HG03521 (cell line): ENCODE results near the gene AGAP9.
"Not testable (repeated sequence)": the region's sequence is repeated elsewhere in the genome, so short reads cannot be mapped to it uniquely, and the experiment has no call there.

ENCODE experiments used
- ATAC-seq: cut with Tn5 transposase; IDR thresholded peaks from one replicate; pipeline ENCODE4 v1.9.1; 2021; ENCODE audit warnings: mild to moderate bottlenecking, moderate library complexity; ENCODE audit not compliant: unreplicated experiment

AGAP9 gene

GRCh38 chr10:47458466-47459154 is 64.8 kb downstream of the AGAP9 start:
- no peak for ATAC-seq

DNA sequence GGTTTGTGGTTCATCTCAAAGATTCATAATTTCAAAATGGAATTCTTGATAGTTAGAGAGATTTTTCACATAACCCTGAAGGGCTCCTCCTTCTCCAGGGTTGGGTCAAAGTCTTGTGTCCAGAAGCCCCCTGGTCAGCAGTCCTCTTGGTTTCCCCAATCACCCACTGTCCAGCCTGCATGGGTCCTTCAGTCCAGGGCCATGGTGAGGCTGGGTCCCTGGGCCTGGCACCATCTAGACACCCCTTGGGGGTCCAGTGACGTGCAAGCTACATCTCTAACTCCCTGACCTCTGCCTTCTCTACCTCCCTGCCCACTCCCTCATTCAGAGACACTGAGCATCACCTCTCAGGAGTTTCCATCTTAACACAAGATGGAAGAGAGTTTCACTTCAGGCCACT is 65.6 kb downstream of the AGAP9 start:
- ATAC-seq: no peak

- ATAC-seq: no peak
These were observed 66.0 kb downstream of the AGAP9 start for GRCh38 chr10:47457528-47457820.

DNA sequence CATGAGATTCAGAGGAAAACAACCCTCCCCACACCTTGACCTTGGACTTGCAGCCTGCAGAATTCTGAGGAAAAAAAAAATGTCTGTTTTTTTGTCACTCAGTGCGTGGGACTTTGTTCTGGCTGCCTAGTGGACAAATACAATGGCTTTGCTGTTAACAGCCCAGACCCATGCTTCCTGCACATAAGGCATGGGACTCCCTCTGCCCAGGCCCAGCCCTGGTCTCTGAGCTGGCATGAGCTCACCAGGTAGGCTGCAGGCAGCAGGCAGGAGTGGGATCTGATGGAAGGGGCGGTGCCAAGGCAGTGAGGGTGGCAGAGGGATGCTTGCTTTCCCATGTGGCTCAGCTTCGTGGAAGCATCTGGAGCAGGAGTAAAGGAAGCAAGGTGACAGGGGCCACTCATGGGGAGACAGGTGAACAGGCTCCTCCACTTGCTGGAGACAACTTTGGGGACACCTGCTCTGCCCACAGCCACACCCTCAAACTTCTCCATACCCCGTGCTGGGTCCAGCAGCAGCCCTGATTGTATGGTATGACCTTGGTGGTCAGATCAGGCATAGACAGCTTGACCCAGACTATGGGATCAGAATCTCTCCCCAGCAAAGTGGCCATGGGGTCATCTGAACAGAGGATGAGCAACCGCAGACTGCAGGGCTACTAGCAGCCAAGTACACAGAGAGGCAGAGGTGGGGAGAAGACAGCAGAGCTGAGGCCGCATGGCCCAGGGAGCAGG is 66.5 kb downstream of the AGAP9 start:
- no peak for ATAC-seq

- ATAC-seq: no peak
These were observed 67.2 kb downstream of the AGAP9 start for GRCh38 chr10:47456079-47456785.

DNA sequence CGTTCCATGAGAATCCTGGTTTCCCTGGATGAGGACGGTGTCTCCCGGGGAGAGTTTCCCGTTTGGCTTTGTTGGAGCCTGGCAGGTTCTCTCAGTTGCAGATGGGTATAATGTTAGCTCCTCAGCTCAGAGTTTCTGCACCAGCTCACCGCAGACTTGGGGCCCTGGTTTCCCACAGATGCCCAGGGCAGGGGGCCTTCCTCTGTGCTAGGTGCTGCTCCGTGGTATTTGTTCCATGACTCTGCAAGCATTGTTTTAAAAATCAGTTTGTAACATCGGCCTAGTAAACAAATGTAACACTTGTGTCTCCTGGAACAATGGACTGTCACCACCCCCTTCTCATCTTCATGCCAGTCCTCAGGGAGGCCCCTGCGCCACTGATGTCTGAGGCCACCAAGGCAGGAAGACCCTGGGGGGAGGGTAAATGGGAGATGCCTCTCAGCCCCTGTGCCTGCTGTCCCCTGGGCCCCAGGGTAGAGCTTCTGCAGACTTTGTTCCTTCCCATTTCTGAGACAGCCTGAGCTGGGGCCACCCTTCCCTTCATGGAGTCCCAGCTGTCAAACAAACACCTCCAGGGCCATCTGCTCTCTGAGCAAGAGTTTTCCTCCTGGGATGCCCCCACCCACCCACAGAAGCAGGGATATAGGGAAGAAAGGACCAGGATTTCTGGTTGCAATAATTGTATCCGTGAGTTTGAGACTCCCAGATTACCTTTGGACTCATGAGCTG is 67.9 kb downstream of the AGAP9 start:
- not testable (repeated sequence) for ATAC-seq

GRCh38 chr10:47454780-47455058 is 68.7 kb downstream of the AGAP9 start:
- no peak for ATAC-seq

GRCh38 chr10:47454008-47454779 is 69.2 kb downstream of the AGAP9 start:
- no peak for ATAC-seq

DNA sequence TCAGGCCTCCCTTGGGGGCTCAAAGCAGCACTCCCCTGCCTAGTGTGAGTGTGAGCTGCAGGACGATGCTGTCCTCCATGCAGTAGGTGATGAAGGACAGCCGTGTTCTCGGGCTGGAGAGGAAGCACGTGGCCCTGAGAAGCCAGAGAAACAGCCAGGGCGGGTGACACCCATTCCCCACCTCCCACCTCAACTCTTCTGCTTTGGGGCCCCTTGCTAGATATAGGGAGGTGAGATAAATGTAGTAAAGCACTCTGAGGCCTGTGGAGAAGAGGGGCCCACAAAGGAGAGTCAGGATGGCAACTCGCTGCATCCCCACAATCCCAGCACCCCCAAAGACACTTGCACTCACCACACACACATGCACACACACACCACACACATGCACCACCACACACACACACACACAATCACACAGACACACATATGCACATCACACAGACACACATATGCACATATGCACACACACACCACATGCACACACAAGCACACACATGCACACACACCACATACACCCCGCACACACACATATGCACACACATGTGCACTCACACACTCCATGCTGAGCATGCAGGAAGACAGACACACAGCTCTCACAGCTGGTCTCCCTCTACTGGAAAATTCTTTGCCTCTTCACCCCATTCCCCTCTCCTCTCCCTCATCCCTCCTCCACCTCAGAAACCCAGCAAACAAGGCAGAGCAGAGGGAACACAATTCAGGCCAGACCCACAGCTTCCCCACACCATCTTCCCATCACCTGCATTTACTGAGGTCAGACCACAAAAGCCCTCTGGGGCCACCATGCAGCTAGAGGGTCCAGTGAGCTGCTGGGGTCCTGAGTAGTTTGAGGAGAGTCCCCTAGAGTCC is 70.1 kb downstream of the AGAP9 start:
- no peak for ATAC-seq

- ATAC-seq: no peak
These were observed 70.8 kb downstream of the AGAP9 start for GRCh38 chr10:47452495-47453140.

DNA sequence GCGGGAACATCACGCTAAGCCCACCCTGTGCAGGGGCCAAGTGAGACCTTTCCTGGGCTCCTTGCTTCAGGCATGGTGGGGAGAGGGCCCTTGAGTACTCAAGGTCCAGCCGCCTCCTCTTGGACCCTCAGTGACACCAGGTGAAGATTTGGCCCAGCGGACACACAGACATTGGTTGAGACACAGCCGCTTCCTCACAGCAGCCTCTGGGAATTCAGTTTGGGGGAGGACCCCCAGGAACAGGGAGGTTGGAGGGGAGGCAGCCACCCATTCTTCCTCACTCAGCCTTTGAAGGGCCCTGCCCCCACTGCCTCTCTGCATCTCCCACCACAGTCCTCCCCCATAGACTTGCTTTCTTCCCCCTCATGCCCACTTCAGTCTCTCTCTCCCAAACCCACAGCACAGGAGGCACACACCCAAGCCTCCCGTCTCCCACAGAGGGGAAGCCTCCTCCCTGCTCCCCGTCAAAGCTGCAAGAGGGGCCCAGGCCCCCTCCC is 71.4 kb downstream of the AGAP9 start:
- no peak for ATAC-seq
